ENCODE results near the gene CAMKK1. TPM values are rescaled to one million over a fixed set of nuclear protein-coding genes. Genes with fewer than 3 reads are reported as not detected.

CAMKK1 gene
- total RNA-seq, 1 donor, result 8.7 TPM

GRCh38 chr17:3873862-3874261 lies 19.0 kb downstream of the CAMKK1 start:
- Histone ChIP-seq H3K36me3 (ENCODE audit: insufficient read depth, low read length) (peaks cover 17% of the 10 kb centered on the region), H3K4me1 (ENCODE audit: insufficient read depth, low read length) (no peaks in the 10 kb centered on the region), H4K20me1 (ENCODE audit: insufficient read depth, low read length) (no peaks in the 10 kb centered on the region), H3K4me3 (ENCODE audit: insufficient read depth, low read length) (no peak overlapping the region), H2AFZ (ENCODE audit: low read length) (no peak overlapping the region), H3K4me2 (ENCODE audit: insufficient read depth, low read length) (no peak overlapping the region), H3K79me2 (ENCODE audit: insufficient read depth, low read length) (no peaks in the 10 kb centered on the region), H3K27me3 (ENCODE audit: insufficient read depth, low read length) (no peaks in the 10 kb centered on the region), H3K9me3 (ENCODE audit: low read depth, low read length) (no peaks in the 10 kb centered on the region), H3K27ac (ENCODE audit: low read depth, low read length) (no peak overlapping the region)
- DNase-seq (ENCODE audit: insufficient read length, low spot score, missing footprints), result peak; percentile 81
- TF ChIP-seq, protein P1, sequence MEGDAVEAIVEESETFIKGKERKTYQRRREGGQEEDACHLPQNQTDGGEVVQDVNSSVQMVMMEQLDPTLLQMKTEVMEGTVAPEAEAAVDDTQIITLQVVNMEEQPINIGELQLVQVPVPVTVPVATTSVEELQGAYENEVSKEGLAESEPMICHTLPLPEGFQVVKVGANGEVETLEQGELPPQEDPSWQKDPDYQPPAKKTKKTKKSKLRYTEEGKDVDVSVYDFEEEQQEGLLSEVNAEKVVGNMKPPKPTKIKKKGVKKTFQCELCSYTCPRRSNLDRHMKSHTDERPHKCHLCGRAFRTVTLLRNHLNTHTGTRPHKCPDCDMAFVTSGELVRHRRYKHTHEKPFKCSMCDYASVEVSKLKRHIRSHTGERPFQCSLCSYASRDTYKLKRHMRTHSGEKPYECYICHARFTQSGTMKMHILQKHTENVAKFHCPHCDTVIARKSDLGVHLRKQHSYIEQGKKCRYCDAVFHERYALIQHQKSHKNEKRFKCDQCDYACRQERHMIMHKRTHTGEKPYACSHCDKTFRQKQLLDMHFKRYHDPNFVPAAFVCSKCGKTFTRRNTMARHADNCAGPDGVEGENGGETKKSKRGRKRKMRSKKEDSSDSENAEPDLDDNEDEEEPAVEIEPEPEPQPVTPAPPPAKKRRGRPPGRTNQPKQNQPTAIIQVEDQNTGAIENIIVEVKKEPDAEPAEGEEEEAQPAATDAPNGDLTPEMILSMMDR (IDR thresholded peaks at IDR 0.05; ENCODE audit: extremely low read depth, low read depth, low read length), result no peak

DNA sequence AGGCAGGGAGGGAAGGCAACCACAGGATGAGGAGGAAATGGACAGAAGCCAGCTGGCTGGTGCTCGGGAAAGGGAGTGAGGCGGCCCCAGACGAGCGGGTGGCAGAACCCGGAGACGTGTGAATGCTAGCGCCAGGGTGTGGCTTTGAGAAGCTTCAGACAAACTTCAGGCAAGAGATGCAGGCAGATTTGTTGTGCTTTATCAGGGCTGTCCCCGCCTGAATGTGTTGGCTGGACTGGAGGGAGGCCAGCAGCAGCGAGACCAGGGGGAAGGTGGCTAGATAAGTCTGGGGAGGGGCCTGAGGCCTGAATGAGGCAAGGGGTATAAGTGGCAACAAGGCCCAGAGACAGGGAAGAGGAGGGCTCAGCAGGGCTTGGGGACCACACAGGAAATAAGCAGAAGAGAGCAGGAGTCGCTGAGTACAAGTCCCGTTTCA lies 22.0 kb downstream of the CAMKK1 start:
- Histone ChIP-seq H3K36me3 (ENCODE audit: insufficient read depth, low read length) (peaks cover 12% of the 10 kb centered on the region), H3K27ac (ENCODE audit: low read depth, low read length) (no peak overlapping the region), H3K4me3 (ENCODE audit: insufficient read depth, low read length) (no peak overlapping the region), H3K79me2 (ENCODE audit: insufficient read depth, low read length) (no peaks in the 10 kb centered on the region), H3K9me3 (ENCODE audit: low read depth, low read length) (no peaks in the 10 kb centered on the region), H4K20me1 (ENCODE audit: insufficient read depth, low read length) (no peaks in the 10 kb centered on the region), H3K27me3 (ENCODE audit: insufficient read depth, low read length) (no peaks in the 10 kb centered on the region), H3K4me2 (ENCODE audit: insufficient read depth, low read length) (no peak overlapping the region), H3K4me1 (ENCODE audit: insufficient read depth, low read length) (no peaks in the 10 kb centered on the region), H2AFZ (ENCODE audit: low read length) (peak overlapping the region; percentile 65)
- DNase-seq (ENCODE audit: insufficient read length, low spot score, missing footprints), result no peak
- TF ChIP-seq, protein P1 (IDR thresholded peaks at IDR 0.05; ENCODE audit: extremely low read depth, low read depth, low read length), result no peak

DNA sequence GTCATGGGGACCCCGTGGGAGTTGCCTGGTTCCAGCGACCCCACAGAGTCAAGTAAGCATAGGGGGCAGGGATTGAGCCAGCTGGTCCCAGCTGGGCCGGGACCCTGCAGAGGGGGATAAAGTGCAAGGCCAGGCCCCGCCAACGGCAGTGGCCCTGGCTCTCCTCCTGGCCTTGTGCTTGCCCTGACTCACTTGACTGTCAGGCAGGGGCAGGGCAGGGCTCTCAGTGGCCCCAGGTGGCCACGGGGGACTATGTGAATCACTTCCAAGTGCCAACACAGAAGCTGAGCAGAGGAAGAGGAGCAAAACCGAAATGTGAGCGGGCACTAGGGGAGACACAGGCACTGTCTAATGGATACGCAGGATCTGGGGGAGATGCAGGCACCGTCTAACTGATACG lies 25.2 kb downstream of the CAMKK1 start:
- DNase-seq (ENCODE audit: insufficient read length, low spot score, missing footprints), result peak; percentile 84

DNA sequence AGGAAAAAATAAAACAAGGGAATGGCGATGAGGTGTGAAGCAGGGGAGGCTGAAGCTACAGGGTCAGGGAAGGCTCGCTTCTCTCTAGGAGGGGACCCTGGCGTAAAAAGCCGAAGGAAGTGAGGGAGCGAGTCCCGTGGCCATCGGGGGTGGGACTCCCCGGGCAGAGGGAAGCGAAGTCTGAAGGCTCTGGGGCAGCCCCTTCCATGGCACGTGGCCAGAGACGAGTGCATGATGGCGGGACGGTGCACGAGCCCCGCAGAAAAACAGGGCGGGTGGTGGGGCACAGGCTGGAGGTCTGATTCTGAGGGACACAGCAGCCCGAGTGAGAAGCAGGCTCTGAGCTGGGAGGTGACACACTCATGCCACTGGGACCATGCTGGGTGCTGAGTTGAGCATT lies 25.7 kb downstream of the CAMKK1 start:
- H2AFZ ChIP-seq (ENCODE audit: low read length), result no peak overlapping the region
- H3K4me1 ChIP-seq (ENCODE audit: insufficient read depth, low read length), result peaks cover 12% of the 10 kb centered on the region
- H3K9me3 ChIP-seq (ENCODE audit: low read depth, low read length), result no peaks in the 10 kb centered on the region
- H3K36me3 ChIP-seq (ENCODE audit: insufficient read depth, low read length), result peaks cover 4% of the 10 kb centered on the region
- H3K4me2 ChIP-seq (ENCODE audit: insufficient read depth, low read length), result no peak overlapping the region
- DNase-seq (ENCODE audit: insufficient read length, low spot score, missing footprints), result no peak
- TF ChIP-seq, protein P1 (IDR thresholded peaks at IDR 0.05; ENCODE audit: extremely low read depth, low read depth, low read length), result no peak
- no peaks in the 10 kb centered on the region for H3K79me2 ChIP-seq (ENCODE audit: insufficient read depth, low read length)
- no peaks in the 10 kb centered on the region for H3K27me3 ChIP-seq (ENCODE audit: insufficient read depth, low read length)
- H3K27ac ChIP-seq (ENCODE audit: low read depth, low read length), result no peak overlapping the region
- H3K4me3 ChIP-seq (ENCODE audit: insufficient read depth, low read length), result no peak overlapping the region
- H4K20me1 ChIP-seq (ENCODE audit: insufficient read depth, low read length), result no peaks in the 10 kb centered on the region

More for the DNA sequence above, 25.2 kb downstream of the CAMKK1 start:
- Histone ChIP-seq H3K9me3 (ENCODE audit: low read depth, low read length) (no peaks in the 10 kb centered on the region), H3K4me2 (ENCODE audit: insufficient read depth, low read length) (no peak overlapping the region), H2AFZ (ENCODE audit: low read length) (no peak overlapping the region), H4K20me1 (ENCODE audit: insufficient read depth, low read length) (no peaks in the 10 kb centered on the region), H3K4me3 (ENCODE audit: insufficient read depth, low read length) (no peak overlapping the region), H3K79me2 (ENCODE audit: insufficient read depth, low read length) (no peaks in the 10 kb centered on the region), H3K27ac (ENCODE audit: low read depth, low read length) (no peak overlapping the region), H3K27me3 (ENCODE audit: insufficient read depth, low read length) (no peaks in the 10 kb centered on the region), H3K36me3 (ENCODE audit: insufficient read depth, low read length) (peaks cover 4% of the 10 kb centered on the region), H3K4me1 (ENCODE audit: insufficient read depth, low read length) (peaks cover 12% of the 10 kb centered on the region)
- TF ChIP-seq, protein P1 (IDR thresholded peaks at IDR 0.05; ENCODE audit: extremely low read depth, low read depth, low read length), result no peak
